Left lung (tissue), 10 donors: ENCODE data around the gene HAPLN2. TPM values are rescaled to one million over a fixed set of nuclear protein-coding genes. Genes with fewer than 3 reads are reported as not detected.
A peak's percentile ranks its signal among the peaks of the same experiment; 100 is the strongest.
"Not testable (repeated sequence)": the region's sequence is repeated elsewhere in the genome, so short reads cannot be mapped to it uniquely, and the experiment has no call there.

Experiments used
- ATAC-seq: fragments of 200-7000 bp; cut with Tn5 transposase; one replicate; pipeline ENCODE4 v1.9.1; 2020; ENCODE audit warnings: moderate library complexity
- DNase-seq, 4 donors: peaks; one replicate each; pipeline ENCODE4 v3.0.0-alpha.2; 2013 to 2020
- H3K27ac ChIP-seq, 2 donors: fragments of 200-600 bp; sonication (generic) in 1 of 2; one replicate each; pipeline versions ENCODE4 v1.5.0 to v1.8.0; 2020 to 2021
- H3K27me3 ChIP-seq, 2 donors: fragments of 200-600 bp; sonication (generic) in 1 of 2; one replicate each; pipeline versions ENCODE4 v1.5.0 to v1.8.0; 2020 to 2021
- H3K36me3 ChIP-seq, 2 donors: fragments of 200-600 bp; sonication (generic) in 1 of 2; one replicate each; pipeline versions ENCODE4 v1.5.0 to v1.8.0; 2020 to 2021
- H3K4me1 ChIP-seq, 2 donors: fragments of 200-600 bp; one replicate each; pipeline ENCODE4 v1.8.0; 2021
- H3K4me3 ChIP-seq, 2 donors: fragments of 200-600 bp; sonication (generic) in 1 of 2; one replicate each; pipeline versions ENCODE4 v1.5.0 to v1.8.0; 2020 to 2021; ENCODE audit warnings: mild to moderate bottlenecking in 1 of 2
- H3K9me3 ChIP-seq, 2 donors: fragments of 200-600 bp; sonication (generic) in 1 of 2; one replicate each; pipeline versions ENCODE4 v1.5.0 to v1.8.0; 2020 to 2021
- intact Hi-C, 2 donors: fragments of 100-400 bp; cut with DNase I; formaldehyde crosslinking; loops; one replicate each; pipeline versions ENCODE4 v1.11.2 to v1.14.2; 2022
- polyA plus RNA-seq, 6 donors: library from polyadenylated mRNA; unstranded; fragments of 120-200 nt; gene quantifications; one replicate each; pipeline ENCODE4 v1.2.1, GENCODE V29; 2013; ENCODE audit not compliant: insufficient read length in 6 of 6
- total RNA-seq, 2 donors: library from RNA; stranded (reverse); fragmentation: NEBNext Ultra II Directional; extraction: Animal tissue kit (Norgen Biotek cat#: 25700); gene quantifications; one replicate each; pipeline ENCODE4 v1.2.1, GENCODE V29; 2021
- TF ChIP-seq, protein P1 (sequence below), 2 donors: fragments of 200-600 bp; sonication (generic) in 1 of 2; IDR thresholded peaks; one replicate each; pipeline versions ENCODE4 v1.5.0 to v1.8.0; 2021; ENCODE audit warnings: antibody characterized with exemption in 2 of 2
- donor health status: DM: no; HTN: yes; CAD: no.
- donor health status: DM: no; HTN: no; CAD: no.

HAPLN2 gene
- total and polyA plus RNA-seq, 8 donors, result 0.15 to 0.50 (median 0.33) TPM; not detected in 1

DNA sequence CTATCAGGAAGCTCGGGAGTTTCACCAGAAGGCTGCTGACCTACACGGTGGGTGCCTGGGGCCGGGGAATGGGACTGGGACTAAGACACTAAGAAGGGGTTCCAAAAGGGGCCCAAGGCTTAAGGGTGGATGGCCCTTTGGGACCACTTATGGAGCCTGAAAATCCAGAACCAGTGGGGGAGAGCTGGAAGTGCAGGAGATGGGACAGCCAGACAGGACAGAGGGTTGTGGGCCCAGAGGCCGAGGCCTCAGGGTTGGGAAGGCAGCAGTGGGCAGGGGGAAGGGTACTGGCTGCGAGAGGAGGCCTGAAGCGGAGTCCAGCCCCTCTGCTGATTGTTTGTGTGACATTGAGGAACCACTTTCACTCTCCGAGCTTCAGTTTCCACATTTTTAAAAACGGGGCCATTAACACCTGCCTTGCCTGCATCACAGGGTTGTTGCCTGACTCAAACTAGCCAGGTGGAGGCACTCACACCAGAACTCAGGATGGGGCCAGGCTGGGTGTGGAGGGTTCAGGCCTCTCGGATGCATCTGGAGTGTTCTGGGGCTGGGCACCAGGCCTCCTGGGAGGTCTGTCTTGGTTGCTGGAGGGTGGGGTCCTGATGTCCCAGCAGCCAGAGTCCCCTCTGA is 36.7 kb upstream of the HAPLN2 start:
- Histone ChIP-seq H3K36me3 (no peaks in the 10 kb centered on the region), H3K4me3 (no peak overlapping the region), H3K27me3 (no peaks in the 10 kb centered on the region), H3K4me1 (peaks cover 0 to 7% of the 10 kb centered on the region in 2 donors), H3K9me3 (no peaks in the 10 kb centered on the region), H3K27ac (no peak overlapping the region)
- ATAC-seq (no peak), DNase-seq (no peak)
- intact Hi-C loops, result no loop called here
- TF ChIP-seq, protein P1, sequence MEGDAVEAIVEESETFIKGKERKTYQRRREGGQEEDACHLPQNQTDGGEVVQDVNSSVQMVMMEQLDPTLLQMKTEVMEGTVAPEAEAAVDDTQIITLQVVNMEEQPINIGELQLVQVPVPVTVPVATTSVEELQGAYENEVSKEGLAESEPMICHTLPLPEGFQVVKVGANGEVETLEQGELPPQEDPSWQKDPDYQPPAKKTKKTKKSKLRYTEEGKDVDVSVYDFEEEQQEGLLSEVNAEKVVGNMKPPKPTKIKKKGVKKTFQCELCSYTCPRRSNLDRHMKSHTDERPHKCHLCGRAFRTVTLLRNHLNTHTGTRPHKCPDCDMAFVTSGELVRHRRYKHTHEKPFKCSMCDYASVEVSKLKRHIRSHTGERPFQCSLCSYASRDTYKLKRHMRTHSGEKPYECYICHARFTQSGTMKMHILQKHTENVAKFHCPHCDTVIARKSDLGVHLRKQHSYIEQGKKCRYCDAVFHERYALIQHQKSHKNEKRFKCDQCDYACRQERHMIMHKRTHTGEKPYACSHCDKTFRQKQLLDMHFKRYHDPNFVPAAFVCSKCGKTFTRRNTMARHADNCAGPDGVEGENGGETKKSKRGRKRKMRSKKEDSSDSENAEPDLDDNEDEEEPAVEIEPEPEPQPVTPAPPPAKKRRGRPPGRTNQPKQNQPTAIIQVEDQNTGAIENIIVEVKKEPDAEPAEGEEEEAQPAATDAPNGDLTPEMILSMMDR (IDR thresholded peaks at IDR 0.05), result no peak

DNA sequence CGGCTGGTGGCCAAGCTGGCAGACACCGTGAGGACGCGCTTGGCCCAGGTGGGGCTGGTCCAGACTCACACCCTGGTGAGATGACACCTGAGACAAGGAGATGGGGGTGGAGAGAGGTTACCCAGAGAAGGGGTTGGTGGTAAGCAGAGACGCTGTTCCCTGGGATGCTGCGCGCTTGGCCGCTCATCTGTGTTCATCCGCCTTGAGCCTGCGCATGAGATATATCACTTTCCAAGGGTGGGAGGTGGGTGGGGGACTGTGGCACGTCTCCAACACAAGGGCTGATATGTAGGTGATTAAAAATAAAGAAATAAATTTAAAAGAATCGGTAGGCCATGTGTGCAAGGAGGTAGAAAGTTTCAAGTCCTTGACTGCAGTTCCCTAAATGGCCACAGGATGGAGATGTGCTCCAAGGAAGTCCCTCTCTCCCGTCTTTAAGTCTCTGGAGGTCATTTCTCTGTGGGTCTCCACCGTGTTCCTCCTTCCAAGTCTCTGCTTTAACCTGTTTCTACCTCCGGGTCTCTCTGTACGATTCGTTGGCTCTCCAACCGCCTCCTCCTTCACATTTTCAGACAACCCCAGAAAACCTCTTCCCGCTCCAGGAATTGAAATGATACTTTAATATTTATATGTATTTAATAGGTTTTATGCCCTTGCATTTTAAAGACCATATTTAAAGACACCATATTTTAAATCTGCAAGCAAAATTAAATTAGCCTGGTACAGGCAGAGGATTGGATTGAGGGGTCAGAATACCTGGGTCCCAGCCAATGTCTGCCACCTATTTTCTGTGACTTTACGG is 35.2 kb upstream of the HAPLN2 start:
- Histone ChIP-seq H3K4me1 (peaks cover 0 to 7% of the 10 kb centered on the region in 2 donors), H3K36me3 (no peaks in the 10 kb centered on the region), H3K9me3 (no peaks in the 10 kb centered on the region), H3K27ac (no peak overlapping the region), H3K27me3 (no peaks in the 10 kb centered on the region), H3K4me3 (no peak overlapping the region)
- ATAC-seq (peak; percentile 83), DNase-seq (peak in 3 of 4 donors; percentile 57 to 80 (median 61))
- intact Hi-C loops, result no loop called here
- TF ChIP-seq, protein P1 (IDR thresholded peaks at IDR 0.05), result peak; percentile 92 to 96

DNA sequence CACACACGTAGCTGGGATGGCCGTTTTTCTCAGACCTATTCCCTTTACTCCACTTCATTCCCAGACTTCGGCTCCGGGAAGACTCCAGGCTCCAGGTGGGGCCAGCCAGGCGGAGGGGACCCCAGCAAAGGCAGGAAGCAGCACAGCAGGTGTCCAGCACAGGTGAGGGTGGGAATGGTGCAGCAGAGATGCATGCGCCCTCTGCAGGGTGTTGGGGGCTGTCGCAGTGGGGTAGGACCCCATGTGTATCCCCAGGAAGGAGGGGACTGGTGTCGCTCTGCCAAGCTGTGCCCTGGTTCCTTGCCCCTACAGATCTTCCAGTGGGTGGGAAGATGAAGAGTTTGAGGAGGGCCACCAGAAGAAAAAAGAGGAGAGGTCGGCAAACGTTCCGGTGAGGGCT is 34.4 kb upstream of the HAPLN2 start:
- intact Hi-C loops, result no loop called here
- no peaks in the 10 kb centered on the region for H3K36me3 ChIP-seq
- H3K4me3 ChIP-seq, result no peak overlapping the region
- TF ChIP-seq, protein P1 (IDR thresholded peaks at IDR 0.05), result no peak
- H3K27ac ChIP-seq, result no peak overlapping the region
- DNase-seq (no peak), ATAC-seq (no peak)
- H3K4me1 ChIP-seq, result peaks cover 0 to 7% of the 10 kb centered on the region in 2 donors
- H3K27me3 ChIP-seq, result no peaks in the 10 kb centered on the region
- no peaks in the 10 kb centered on the region for H3K9me3 ChIP-seq

DNA sequence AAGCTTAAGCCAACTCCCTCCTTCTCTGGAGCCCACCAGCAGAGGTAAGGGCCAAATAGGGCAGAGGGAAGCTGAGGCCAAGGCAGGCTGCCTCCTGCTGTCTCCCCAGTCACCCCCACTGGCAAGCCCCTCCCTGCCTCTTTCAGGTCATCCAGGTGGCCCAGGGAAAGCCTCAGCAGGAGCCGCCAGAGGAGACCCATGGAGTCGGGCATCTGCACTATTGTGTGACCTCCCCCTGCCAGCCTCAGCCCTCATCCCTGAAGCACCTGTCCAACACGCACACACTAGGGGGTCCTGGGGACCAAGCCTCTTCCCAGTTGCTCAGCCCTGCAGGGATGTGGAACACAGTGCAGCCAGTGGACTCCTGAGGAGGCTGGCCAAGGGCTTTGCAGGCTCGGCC is 32.9 kb upstream of the HAPLN2 start:
- ATAC-seq (no peak), DNase-seq (no peak)
- H3K9me3 ChIP-seq, result no peaks in the 10 kb centered on the region
- H3K27me3 ChIP-seq, result no peaks in the 10 kb centered on the region
- intact Hi-C loops, result no loop called here
- no peak overlapping the region for H3K27ac ChIP-seq
- no peak overlapping the region for H3K4me3 ChIP-seq
- TF ChIP-seq, protein P1 (IDR thresholded peaks at IDR 0.05), result no peak
- H3K36me3 ChIP-seq, result no peaks in the 10 kb centered on the region
- H3K4me1 ChIP-seq, result peaks cover 0 to 13% of the 10 kb centered on the region in 2 donors

DNA sequence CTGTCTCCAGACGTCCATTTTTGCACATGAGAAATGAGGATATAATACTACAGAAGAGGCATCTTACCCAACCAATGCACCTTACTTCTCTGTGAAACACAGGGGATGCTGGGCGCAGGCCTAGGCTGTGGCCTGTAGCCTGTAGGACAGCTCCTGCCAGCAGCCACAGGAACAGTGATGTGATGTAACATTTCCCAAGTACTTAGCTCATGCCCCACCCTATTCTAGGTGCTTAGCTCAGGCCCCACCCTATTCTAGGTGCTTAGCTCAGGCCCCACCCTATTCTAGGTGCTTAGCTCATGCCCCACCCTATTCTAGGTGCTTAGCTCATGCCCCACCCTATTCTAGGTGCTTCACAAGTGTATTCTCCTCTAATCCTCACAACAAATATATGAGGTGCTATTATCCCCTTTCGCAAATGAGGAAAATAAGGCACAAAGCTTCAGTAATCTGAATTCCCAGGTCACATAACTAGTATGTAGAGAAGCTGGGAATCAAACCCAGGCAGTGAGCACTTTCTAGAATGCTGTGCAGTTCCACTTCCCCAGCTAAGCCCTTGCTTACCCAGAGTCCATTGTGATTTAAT is 32.2 kb upstream of the HAPLN2 start:
- H3K36me3 ChIP-seq, result no peaks in the 10 kb centered on the region
- DNase-seq (no peak), ATAC-seq (peak; percentile 36)
- H3K9me3 ChIP-seq, result no peaks in the 10 kb centered on the region
- H3K4me3 ChIP-seq, result no peak overlapping the region
- intact Hi-C loops, result no loop called here
- H3K27ac ChIP-seq, result no peak overlapping the region
- H3K27me3 ChIP-seq, result no peaks in the 10 kb centered on the region
- TF ChIP-seq, protein P1 (IDR thresholded peaks at IDR 0.05), result no peak
- H3K4me1 ChIP-seq, result peaks cover 0 to 16% of the 10 kb centered on the region in 2 donors

DNA sequence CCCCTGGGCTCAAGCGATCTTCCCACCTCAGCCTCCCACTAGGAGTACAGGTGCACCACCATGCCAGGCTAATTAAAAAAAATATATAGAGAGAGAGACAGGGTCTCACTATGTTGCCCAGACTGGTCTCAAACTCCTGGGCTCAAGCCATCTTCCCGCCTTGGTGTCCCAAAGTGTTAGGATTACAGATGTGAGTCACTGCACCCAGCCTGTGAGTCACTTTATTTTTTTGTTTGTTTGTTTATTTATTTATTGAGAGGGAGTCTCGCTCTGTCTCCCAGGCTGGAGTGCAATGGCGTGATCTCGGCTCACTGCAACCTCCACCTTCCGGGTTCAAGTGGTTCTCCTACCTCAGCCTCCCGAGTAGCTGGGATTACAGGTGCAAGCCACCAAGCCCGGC is 31.3 kb upstream of the HAPLN2 start:
- H3K9me3 ChIP-seq, intact Hi-C loops, H3K27me3 ChIP-seq, H3K36me3 ChIP-seq, H3K27ac ChIP-seq, H3K4me3 ChIP-seq, ATAC-seq, DNase-seq: not testable (repeated sequence)
- peaks cover 5 to 25% of the 10 kb centered on the region in 2 donors for H3K4me1 ChIP-seq
